Stomach smooth muscle (tissue), 2 donors: ENCODE results near the gene FEZF1.
A peak's percentile ranks its signal among the peaks of the same experiment; 100 is the strongest.
"Not testable (repeated sequence)": the region's sequence is repeated elsewhere in the genome, so short reads cannot be mapped to it uniquely, and the experiment has no call there.

Experiments
- H3K27ac ChIP-seq: one replicate; pipeline ENCODE4 v1.7.0; 2013; ENCODE audit warnings: mild to moderate bottlenecking, low read length, inconsistent platforms
- H3K27me3 ChIP-seq, 2 donors: one replicate each; pipeline ENCODE4 v1.7.0; 2013; ENCODE audit warnings: low read length in 2 of 2; ENCODE audit not compliant: insufficient read depth in 2 of 2, control insufficient read depth in 1 of 2
- H3K36me3 ChIP-seq, 2 donors: one replicate each; pipeline ENCODE4 v1.7.0; 2013; ENCODE audit warnings: low read length in 2 of 2; ENCODE audit not compliant: control insufficient read depth in 2 of 2, insufficient read depth in 2 of 2
- H3K4me1 ChIP-seq: one replicate; pipeline ENCODE4 v1.7.0; 2013; ENCODE audit warnings: low read length; ENCODE audit not compliant: control insufficient read depth, insufficient read depth
- H3K4me3 ChIP-seq, 2 donors: one replicate each; pipeline ENCODE4 v1.7.0; 2013; ENCODE audit warnings: low read length in 2 of 2
- H3K9ac ChIP-seq, 2 donors: one replicate each; pipeline ENCODE4 v1.7.0; 2013; ENCODE audit warnings: low read length in 2 of 2, mild to moderate bottlenecking in 1 of 2
- H3K9me3 ChIP-seq, 2 donors: one replicate each; pipeline ENCODE4 v1.7.0; 2013; ENCODE audit warnings: low read length in 2 of 2; ENCODE audit not compliant: control insufficient read depth in 2 of 2
- donor health status: healthy.
- donor health status: Pancreatic carcinoma.

Gene FEZF1

DNA sequence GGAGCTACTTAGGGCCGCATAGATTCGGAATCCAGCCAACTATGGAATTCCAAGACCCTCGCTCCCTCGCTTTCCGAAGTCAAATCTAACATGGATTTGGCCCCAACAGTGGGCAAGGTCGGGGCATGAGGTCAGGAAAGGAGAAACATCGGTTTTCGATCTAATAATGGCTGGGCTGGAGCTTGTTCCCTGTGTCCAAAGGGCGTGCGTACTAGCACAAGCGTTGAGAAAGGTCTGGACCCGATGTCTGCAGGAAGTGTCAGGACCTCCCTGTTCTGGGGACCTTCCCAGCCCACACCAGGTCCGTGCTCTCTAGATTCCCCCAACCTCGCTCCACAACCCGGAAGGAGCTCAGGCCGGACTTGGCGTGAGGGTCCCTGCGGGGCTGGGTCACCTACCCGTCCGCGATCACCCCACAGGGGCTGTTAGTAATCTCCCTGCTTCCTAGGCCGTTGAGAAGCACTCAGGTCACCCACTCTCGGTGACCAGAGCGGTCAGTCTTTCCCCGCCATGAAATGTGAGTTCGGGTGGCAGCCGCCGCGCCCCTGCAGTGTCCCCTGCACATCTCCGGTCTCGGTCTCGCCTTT is 4.8 kb downstream of the FEZF1 start:
- Histone ChIP-seq H3K27ac (no peak overlapping the region), H3K9ac (no peak overlapping the region), H3K27me3 (peaks cover 45 to 61% of the 10 kb centered on the region in 2 donors), H3K4me3 (peak overlapping the region in 1 of 2 donors; percentile 15), H3K36me3 (no peaks in the 10 kb centered on the region), H3K4me1 (peaks cover 23% of the 10 kb centered on the region), H3K9me3 (peaks cover 0 to 4% of the 10 kb centered on the region in 2 donors)

DNA sequence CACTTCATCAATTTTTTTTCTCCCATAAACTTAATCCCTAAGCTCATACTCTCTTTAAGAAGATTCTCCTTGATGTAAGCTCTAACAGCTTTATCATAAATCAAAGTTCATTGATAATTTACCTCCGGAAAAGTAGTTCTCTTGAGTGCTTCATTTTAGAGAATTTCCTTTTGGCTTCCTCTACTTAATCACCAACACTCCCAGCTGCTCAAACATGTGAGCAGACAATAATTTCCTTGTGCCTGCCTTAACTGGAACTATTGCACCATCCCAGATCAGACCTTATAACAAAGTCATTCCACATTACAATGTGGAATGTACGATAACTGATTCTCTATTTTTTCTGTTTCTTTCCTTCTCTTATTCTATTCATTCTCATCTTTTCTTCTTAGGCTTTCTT is 5.9 kb downstream of the FEZF1 start:
- H3K27ac ChIP-seq: no peak overlapping the region
- peaks cover 14% of the 10 kb centered on the region for H3K4me1 ChIP-seq
- no peak overlapping the region for H3K4me3 ChIP-seq
- H3K9ac ChIP-seq: no peak overlapping the region
- H3K36me3 ChIP-seq: no peaks in the 10 kb centered on the region
- peaks cover 35 to 50% of the 10 kb centered on the region in 2 donors for H3K27me3 ChIP-seq
- peaks cover 0 to 4% of the 10 kb centered on the region in 2 donors for H3K9me3 ChIP-seq

DNA sequence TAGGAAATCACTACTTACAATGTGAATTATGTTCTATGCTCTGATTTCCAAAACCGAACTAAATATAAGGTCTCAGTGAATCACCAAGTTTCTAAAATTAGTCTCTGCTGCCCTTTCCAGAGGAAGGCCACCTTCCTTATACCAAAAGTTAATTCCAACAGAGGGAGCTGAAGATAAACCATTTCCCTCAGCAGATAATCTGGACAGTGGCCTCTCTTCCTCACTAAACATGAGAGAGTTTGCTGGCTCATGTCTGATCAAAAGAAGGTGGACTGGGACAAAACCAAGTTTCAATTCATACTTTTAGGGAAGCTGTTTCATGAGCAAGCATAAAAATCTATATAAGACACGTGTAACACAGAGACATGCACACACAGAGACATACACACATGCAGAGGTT is 6.4 kb downstream of the FEZF1 start:
- Histone ChIP-seq H3K9me3 (peaks cover 0 to 4% of the 10 kb centered on the region in 2 donors), H3K27me3 (peaks cover 33 to 47% of the 10 kb centered on the region in 2 donors), H3K27ac (no peak overlapping the region), H3K4me1 (peaks cover 14% of the 10 kb centered on the region), H3K9ac (no peak overlapping the region), H3K4me3 (no peak overlapping the region), H3K36me3 (no peaks in the 10 kb centered on the region)

- Histone ChIP-seq H3K36me3 (no peaks in the 10 kb centered on the region), H3K27ac (no peak overlapping the region), H3K9me3 (peaks cover 3 to 6% of the 10 kb centered on the region in 2 donors), H3K4me1 (no peaks in the 10 kb centered on the region), H3K4me3 (no peak overlapping the region), H3K27me3 (peaks cover 0 to 3% of the 10 kb centered on the region in 2 donors), H3K9ac (no peak overlapping the region)
Observed at GRCh38 chr7:122291189-122291588, 13.4 kb downstream of the FEZF1 start.

DNA sequence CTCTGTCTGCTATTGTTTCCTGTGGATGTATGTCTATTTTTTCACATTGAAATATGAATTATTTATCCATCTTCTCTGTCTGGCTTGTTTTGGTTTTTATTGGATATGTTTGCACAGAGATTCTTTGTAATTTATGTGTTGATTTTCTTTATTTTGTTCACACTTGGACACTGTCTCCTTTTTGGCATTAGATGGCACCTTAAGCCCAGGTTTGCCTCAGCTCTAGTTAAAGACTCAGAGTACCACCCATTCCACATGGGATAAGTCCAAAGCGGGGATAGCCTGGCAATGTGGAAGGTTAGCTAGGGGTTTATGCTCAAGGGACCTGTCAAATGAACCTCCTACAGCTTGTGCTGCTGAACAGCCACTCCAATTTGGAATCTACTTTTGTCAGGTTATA is 14.1 kb downstream of the FEZF1 start:
- no peaks in the 10 kb centered on the region for H3K4me1 ChIP-seq
- no peak overlapping the region for H3K4me3 ChIP-seq
- peaks cover 0 to 3% of the 10 kb centered on the region in 2 donors for H3K27me3 ChIP-seq
- no peaks in the 10 kb centered on the region for H3K36me3 ChIP-seq
- no peak overlapping the region for H3K9ac ChIP-seq
- H3K9me3 ChIP-seq: peaks cover 3 to 6% of the 10 kb centered on the region in 2 donors
- no peak overlapping the region for H3K27ac ChIP-seq

DNA sequence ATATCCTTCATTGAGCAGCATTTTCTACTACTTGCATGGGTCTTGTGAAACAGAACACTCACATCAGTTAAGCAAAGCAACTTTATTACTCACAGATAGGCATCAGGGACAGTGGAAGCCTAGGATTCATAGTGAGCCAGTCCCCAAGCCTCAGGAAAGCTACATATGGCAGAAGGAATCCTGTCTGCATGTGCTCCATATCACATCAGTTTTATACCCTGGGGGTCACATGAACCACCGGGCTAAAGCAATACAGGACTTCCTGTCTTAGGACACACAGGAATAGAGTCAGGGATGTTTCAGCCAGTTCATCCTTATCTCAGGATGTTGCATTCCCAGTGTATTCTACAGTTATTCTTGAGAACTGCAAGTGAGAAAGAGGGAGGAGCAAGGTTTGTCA is 15.1 kb downstream of the FEZF1 start:
- Histone ChIP-seq H3K4me1 (no peaks in the 10 kb centered on the region), H3K9me3 (peaks cover 3 to 6% of the 10 kb centered on the region in 2 donors), H3K4me3 (no peak overlapping the region), H3K27me3 (no peaks in the 10 kb centered on the region), H3K9ac (no peak overlapping the region), H3K36me3 (no peaks in the 10 kb centered on the region), H3K27ac (no peak overlapping the region)

GRCh38 chr7:122284608-122285007 is 19.9 kb downstream of the FEZF1 start:
- H3K4me3 ChIP-seq, H3K9ac ChIP-seq, H3K27me3 ChIP-seq, H3K4me1 ChIP-seq, H3K27ac ChIP-seq, H3K9me3 ChIP-seq, H3K36me3 ChIP-seq: not testable (repeated sequence)

DNA sequence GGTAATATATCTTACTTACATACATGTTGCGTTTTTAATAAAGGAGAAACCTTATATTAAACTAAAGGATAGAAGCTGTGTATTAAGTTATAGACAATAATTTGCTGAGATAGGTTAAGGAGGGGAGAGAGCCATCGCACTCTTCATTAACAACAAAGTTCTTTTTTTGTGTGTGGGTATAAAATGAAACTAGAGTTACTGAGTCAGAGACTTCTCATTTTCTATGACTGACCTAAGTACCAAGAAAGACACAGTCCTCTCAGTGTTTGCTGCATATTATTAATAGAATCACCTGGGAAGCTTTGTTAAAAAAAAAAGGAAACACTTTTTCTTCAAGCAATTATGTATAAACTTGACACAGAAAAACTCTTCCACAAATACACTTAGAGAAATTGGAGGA is 31.4 kb downstream of the FEZF1 start:
- H3K36me3 ChIP-seq: no peaks in the 10 kb centered on the region
- no peaks in the 10 kb centered on the region for H3K9me3 ChIP-seq
- H3K27ac ChIP-seq: no peak overlapping the region
- H3K9ac ChIP-seq: no peak overlapping the region
- no peaks in the 10 kb centered on the region for H3K4me1 ChIP-seq
- no peaks in the 10 kb centered on the region for H3K27me3 ChIP-seq
- H3K4me3 ChIP-seq: no peak overlapping the region

GRCh38 chr7:122269241-122269640 is 35.3 kb downstream of the FEZF1 start:
- no peaks in the 10 kb centered on the region for H3K36me3 ChIP-seq
- H3K4me1 ChIP-seq: no peaks in the 10 kb centered on the region
- no peak overlapping the region for H3K4me3 ChIP-seq
- no peak overlapping the region for H3K27ac ChIP-seq
- H3K27me3 ChIP-seq: no peaks in the 10 kb centered on the region
- no peaks in the 10 kb centered on the region for H3K9me3 ChIP-seq
- H3K9ac ChIP-seq: no peak overlapping the region

DNA sequence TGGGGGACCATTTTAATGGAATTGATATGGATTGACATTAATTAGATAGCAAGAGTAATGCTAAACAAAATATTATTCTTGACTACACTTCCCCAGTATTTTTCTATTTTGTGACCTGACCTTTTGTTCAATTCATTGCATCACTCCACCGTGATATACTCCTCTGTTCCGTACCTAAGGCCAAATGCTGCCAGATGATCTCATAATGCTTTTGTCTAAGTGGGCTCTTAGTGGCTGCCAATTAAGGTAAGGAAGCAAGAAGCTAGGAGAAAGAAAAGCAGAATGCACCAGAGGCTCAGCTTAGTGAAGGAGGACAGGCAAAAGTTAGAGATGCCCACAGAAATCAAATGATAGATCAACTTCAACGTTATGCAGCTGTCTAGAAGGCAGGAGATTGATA is 36.4 kb downstream of the FEZF1 start:
- Histone ChIP-seq H3K4me3 (no peak overlapping the region), H3K27me3 (no peaks in the 10 kb centered on the region), H3K4me1 (no peaks in the 10 kb centered on the region), H3K27ac (no peak overlapping the region), H3K9ac (no peak overlapping the region), H3K9me3 (no peaks in the 10 kb centered on the region), H3K36me3 (no peaks in the 10 kb centered on the region)

DNA sequence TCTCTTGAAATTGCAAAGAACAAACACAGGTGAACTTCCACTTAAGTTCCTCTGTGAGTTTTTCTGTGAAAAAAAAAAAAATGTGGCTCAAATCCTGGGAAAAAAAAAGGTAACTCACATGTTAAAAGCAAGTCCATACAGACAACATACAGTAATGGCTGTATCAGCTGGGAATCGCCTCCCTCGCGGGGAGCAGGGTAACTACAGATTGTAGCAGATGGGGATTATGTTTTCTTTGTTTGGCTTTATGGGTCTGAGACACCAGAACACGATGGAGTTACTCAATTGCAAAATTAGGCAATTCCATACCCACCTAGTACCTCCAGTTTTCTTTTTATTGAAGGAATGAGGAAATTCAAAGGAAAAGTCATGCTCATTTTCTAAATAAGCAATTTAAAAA is 42.3 kb downstream of the FEZF1 start:
- H3K36me3 ChIP-seq: no peaks in the 10 kb centered on the region
- no peak overlapping the region for H3K4me3 ChIP-seq
- no peak overlapping the region for H3K9ac ChIP-seq
- no peak overlapping the region for H3K27ac ChIP-seq
- H3K9me3 ChIP-seq: no peaks in the 10 kb centered on the region
- no peaks in the 10 kb centered on the region for H3K27me3 ChIP-seq
- H3K4me1 ChIP-seq: no peaks in the 10 kb centered on the region
